Fibroblast of skin of left biceps (primary cell): ENCODE data around the gene TRIM9.
"Not testable (repeated sequence)": the region's sequence is repeated elsewhere in the genome, so short reads cannot be mapped to it uniquely, and the experiment has no call there.

Experiments
- DNase-seq, 2 experiments: peaks; one replicate each; pipeline ENCODE4 v3.0.0-alpha.2; 2013; ENCODE audit warnings: low read depth in 2 of 2

Gene TRIM9

DNA sequence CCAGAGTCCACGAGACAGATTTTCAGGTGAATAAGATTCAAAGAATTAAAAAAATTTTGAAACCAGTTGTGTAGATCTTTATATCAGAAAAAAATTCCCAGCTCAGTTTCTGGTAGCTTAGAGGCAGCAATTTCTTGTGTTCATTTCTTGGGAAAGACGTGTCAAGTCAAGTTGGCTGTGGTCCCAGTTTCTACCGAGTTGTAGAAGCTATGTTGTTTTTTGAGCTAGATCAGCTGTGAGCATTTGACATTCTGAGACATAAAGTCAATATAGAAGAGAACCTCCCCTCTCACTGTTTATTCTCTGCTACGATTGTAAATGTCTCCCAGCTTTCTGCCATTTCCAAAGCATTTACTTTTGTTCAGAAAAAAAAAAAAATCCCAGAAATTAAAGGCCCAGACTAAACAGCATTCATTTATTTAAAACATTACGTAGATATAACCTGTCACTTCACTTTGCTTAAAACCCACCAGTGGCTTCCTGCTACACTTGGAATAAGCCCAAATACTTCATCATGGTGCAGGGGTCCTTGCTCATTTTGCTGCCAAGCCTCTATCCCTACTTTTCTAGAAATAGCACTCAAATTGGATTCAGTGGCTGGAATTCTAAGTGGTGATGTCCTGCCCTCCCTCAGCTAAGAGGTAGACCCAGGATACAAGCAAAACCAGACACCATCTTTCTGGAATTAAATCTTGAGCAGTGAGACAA is 130.1 kb downstream of the TRIM9 start:
- peak; percentile 87 to 91 for DNase-seq

GRCh38 chr14:50963919-50964318 is 131.0 kb downstream of the TRIM9 start:
- DNase-seq: no peak

DNA sequence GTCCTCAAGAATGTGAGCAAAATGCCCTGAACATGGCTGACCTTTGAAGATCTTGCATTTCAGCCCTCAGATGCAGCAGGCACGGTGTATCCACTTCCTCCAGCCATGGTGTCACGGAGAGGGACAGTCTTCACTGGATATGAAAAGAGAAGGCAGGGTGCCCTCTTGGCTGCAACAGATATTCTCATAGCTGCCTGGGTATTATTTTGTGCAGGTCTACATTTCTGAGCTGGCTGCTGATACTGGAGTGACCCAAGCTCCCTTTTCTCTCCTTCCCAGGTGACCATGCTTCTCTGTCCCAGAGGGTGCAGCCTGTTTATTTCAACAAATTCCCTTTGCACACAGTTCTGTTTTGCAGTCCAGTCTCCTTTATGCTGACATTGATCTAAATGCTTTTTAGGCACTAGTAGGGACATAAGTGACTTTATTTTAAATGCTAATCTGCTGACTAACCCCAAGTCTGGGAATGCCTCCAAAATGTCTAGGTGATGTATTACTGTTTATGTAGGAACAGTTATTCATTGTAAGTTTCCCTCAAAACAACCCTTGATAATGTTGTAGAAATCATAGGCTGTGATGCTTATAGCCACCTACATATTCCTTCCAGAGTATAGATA is 133.2 kb downstream of the TRIM9 start:
- DNase-seq: peak; percentile 79

- DNase-seq: no peak
Measured at GRCh38 chr14:50957296-50957695, 137.6 kb downstream of the TRIM9 start.

DNA sequence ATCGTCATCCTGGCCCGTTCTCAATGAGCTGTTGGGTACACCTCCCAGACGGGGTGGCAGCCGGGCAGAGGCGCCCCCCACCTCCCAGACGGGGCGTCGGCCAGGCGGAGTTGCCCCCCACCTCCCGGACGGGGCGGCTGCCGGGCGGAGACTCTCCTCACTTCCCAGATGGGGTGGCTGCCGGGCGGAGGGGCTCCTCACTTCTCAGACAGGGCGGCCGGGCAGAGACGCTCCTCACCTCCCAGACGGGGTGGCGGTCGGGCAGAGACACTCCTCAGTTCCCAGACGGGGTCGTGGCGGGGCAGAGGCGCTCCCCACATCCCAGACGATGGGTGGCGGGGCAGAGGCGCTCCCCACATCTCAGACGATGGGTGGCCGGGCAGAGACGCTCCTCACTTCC is 138.5 kb downstream of the TRIM9 start:
- not testable (repeated sequence) for DNase-seq

- DNase-seq: peak; percentile 80 to 81
Measured at GRCh38 chr14:50955373-50956043, 139.4 kb downstream of the TRIM9 start.

GRCh38 chr14:50954811-50955372 is 140.0 kb downstream of the TRIM9 start:
- no peak for DNase-seq

GRCh38 chr14:50953502-50953901 is 141.4 kb downstream of the TRIM9 start:
- no peak for DNase-seq

DNA sequence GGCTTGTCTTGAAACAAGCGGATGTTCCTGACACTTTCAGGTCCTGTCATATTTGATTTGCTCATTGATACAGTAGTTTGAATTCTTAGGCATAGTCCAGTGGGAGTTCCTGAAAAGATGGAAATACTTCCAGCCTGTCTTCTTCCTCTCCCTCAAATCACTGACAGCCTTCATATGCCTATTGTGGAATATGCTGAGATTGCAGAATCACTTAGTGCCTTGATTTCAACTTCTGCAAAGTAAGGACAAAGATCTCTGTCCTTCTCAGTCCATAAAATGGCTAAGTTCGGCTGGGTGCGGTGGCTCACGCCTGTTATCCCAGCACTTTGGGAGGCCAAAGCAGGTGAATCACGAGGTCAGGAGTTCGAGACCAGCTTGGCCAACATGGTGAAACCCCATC is 143.9 kb downstream of the TRIM9 start:
- DNase-seq: no peak

DNA sequence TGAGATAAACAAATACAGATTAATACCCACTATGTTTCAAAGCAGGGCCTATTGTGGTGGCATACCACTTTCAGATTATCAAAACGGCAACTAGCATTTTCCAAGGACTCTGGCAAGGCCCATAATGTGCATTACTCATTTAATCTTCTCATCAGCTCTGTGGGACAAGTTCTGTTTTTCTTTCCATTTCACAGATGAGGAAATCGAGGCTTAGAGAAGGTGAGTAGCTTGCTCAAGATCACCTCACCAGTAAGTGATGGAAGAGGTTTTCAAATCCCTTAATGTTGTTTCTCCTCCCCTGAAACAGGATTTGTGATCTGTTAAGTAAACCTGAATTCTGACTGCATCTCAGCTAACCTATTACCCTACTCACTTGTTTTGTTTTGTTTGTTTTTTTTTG is 146.7 kb downstream of the TRIM9 start:
- DNase-seq: no peak

DNA sequence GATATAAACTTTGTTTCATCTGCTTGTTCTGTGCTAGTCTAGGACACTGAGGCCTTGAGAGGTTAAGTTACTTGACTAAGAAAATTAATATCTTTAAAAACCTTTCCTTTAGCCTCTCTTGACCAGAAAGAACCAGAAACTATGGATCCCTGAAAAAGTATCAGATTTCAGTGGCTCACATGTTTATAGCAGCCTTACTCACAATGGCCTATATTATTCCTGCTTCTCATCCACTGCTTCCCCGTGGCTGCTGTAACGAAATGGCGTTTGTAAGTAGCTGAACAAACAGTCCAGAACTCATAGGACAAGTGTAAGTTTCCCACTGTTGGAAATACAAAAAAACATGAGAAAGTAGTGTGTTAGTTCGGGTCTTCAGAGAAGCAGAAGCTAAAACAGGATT is 147.5 kb downstream of the TRIM9 start:
- DNase-seq: no peak

GRCh38 chr14:50946234-50946935 is 148.5 kb downstream of the TRIM9 start:
- DNase-seq: no peak

DNA sequence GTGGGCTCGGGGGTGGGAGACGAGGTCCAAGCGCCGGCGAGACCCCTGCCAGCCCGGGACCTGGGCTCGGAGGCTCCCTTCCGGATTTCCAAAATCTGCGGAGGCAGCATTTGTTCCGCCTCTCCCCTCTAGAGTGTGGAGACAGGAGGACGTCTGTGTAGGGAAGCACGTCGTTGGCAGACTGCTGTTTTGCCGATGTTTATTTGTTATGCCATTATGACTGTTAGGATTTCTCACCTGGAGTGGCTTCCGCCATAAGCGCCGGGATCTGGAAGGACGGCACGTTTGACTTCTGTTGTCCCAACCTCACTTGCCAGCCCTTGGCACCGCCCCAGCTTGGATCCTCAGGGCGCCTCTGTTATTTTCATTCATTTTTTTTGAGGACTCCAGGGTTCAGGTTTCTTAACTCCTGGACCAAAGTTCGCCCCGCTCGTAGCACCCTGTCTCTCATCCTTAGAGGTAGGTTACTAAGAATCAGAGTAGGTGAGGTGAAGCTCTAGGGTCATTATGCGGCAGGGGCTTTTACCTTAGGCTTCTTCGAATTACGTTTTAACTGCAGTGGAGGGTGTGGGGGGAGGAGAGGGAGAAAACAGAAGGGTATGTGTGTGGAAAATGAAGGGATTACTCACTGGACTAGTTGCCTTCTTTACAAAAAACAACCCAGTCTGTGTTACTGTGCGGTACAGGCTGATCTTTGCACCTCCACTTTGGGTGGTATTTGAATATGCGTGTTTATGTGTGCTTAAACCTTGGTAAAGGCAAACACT is 150.1 kb downstream of the TRIM9 start:
- no peak for DNase-seq

GRCh38 chr14:50943943-50944646 is 150.8 kb downstream of the TRIM9 start, which contains the start of gene PYGL:
PYGL (minus strand) TSS chr14:50944483; CDS start chr14:50944403, 80 bp downstream.
- no peak for DNase-seq

DNA sequence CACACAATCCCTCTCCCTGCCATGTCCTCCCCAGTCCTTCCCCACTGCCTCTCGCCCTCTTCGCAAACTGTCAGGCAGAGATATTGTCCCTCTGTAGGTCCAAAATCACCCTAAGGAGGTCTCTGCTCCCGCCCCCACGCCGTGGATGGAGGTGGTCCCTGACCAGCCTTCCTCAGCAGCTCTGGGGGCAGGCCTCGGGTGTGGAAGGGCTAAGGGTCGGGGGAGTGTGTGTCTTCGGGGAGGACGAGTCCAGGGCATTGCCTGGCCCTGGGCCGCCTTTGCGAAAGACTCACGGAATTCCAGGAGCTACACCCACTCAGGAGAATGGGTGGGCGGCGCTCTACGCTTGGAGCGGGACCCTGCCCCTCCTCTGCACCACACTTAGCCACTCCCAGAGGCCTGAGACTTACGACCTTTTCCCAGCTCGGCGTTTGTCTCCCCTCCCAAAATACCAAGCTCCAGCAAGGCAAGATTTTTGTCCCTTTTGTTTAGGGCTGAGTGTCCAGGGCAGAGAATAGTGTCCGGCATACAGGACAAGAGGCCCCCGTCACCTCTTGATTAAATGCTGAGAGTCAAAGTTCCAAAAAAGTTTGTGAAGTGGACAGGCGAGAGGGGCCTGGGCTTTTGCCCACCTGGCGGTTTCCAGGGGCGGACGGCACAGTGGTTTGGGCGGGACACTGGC is 151.5 kb downstream of the TRIM9 start:
- DNase-seq: no peak

DNA sequence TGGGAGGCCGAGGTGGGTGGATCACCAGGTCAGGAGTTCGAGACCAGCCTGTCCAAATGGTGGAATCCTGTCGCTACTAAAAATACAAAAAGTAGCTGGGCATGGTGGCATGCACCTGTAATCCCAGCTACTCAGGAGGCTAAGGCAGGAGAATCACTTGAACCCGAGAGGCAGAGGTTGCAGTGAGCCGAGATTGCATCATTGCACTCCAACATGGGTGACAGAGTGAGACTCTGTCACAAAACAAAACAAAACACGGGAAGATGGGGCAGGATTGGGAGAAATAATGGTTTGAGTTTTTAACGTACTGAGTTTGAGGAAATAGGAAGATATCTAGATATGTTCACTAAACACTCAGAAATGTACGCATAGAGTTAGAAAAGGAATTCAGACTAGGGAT is 153.3 kb downstream of the TRIM9 start:
- DNase-seq: not testable (repeated sequence)

DNA sequence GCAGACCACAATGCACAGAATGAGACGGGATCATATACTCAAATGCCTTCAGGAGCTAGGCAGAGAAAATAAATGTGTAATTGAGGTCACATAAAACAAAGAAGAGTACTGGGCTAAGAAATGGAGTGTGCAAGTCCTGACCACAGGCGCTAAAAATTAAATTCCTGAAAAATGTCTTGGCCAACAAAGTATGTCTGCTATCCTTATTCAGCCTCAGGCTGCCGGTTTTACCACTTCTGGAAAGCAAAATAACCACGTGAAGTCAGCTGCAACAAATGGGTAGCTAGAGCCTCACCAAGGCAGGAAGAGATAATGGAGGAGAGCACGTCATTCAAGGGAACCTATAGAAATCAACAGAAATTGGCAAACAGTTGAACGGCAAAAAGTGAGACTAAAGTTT is 153.8 kb downstream of the TRIM9 start:
- DNase-seq: peak in 1 of 2 experiments; percentile 33

DNA sequence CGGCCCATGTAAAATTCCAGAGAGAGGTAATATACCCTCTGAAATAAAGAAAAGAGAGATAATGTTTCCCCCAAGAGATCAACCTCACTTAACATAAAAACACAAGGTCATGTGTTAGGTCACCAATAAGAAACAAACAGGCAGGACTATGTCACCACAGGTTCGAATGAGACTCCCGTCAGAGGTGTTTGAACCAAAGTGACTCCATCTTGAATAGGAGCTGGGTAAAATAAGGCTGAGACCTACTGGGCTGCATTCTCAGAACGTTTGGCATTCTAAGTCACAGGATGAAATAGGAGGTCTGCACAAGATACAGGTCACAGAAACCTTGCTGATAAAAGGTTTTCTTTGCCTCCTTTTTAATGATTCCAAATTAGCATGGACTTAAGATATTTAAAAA is 157.1 kb downstream of the TRIM9 start:
- no peak for DNase-seq

- peak in 1 of 2 experiments; percentile 24 for DNase-seq
Measured at GRCh38 chr14:50937325-50937724, 157.6 kb downstream of the TRIM9 start.

DNA sequence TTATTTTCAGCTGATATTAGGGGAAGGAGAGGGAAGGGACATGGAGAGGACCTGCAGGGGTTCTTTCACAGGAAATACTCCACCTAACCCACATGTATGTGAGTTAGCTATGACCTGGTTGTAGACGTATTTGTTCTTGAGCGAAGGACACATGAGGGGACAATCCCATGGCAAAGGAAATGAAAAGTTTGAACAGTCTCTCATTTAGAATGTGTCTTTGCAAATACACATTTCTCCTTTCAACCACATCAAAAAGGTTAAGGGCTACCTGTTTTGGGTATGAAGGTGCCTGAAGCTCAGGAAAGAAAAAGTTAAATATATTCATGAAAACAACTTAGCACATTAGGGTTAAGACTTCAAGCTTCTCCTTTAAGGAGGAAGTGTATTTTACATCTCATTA is 158.0 kb downstream of the TRIM9 start:
- no peak for DNase-seq
